ENCODE results near the gene PGM2.

Gene PGM2

DNA sequence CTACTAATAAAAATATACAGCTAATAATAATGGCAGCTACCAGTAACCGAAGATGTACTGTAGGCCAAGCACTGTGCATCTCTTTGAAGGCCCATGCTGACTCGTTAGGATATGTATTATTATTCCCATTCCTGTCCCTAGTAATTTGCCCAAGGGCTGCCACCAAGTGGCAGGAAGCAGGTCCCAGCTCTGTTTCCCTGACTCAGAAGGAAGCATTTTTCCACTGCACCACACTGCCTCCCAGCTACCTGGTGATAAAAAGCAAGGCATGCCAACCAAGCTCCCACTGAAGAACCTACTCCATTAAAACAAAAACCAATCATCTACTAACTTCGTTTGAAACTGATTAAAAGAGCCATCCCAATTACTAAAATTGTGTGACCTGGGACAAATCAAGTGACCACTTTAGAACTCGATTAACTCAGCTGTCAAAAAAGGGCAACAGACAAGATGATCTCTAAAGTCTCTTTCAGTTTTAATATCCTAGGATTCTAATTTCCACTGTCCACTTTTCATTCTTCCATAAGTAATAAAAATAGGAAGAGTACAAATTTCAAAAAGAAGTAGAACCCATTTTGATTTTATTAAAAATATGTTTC is 24.3 kb upstream of the PGM2 start:
- TF ChIP-seq ZFX (IDR thresholded peaks at IDR 0.05; ENCODE audit: borderline replicate concordance): no peak
- TF ChIP-seq, protein P1, sequence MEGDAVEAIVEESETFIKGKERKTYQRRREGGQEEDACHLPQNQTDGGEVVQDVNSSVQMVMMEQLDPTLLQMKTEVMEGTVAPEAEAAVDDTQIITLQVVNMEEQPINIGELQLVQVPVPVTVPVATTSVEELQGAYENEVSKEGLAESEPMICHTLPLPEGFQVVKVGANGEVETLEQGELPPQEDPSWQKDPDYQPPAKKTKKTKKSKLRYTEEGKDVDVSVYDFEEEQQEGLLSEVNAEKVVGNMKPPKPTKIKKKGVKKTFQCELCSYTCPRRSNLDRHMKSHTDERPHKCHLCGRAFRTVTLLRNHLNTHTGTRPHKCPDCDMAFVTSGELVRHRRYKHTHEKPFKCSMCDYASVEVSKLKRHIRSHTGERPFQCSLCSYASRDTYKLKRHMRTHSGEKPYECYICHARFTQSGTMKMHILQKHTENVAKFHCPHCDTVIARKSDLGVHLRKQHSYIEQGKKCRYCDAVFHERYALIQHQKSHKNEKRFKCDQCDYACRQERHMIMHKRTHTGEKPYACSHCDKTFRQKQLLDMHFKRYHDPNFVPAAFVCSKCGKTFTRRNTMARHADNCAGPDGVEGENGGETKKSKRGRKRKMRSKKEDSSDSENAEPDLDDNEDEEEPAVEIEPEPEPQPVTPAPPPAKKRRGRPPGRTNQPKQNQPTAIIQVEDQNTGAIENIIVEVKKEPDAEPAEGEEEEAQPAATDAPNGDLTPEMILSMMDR (IDR thresholded peaks at IDR 0.05): peak; percentile 89

DNA sequence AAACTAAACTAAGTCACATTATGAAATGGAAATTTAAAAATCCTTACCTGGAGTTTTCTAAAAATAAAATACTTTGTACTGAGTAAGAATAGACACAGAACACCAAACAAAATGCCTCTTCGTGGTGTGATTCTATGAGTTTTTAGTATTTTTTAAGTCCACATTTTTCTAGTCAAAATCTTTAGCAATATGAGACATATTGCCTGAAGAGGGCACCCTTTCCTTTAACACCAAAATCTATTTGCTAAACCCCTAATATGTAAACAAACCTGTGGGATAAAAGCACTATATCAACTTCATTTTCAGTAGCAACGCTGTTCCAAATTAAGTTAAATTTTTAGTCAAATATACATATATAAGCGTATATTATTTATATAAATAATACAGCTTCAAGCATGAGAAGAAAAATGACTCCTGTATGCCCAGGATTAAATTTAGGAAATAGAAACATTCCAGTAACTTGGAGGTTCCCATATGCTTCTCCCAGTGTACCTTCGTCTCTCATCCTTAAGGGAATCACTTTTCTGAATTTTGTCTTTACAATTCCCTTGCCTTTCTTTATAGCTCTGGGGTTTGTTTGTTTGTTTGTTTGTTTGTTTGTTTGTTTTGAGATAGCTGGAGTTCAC is 23.0 kb upstream of the PGM2 start:
- H3K27ac ChIP-seq: no peak overlapping the region
- no peak for TF ChIP-seq ZFX (IDR thresholded peaks at IDR 0.05; ENCODE audit: borderline replicate concordance)
- TF ChIP-seq, protein P1 (IDR thresholded peaks at IDR 0.05): peak; percentile 82

More for the DNA sequence above, 24.3 kb upstream of the PGM2 start:
- no peak overlapping the region for H3K27ac ChIP-seq

- TF ChIP-seq, protein P1 (IDR thresholded peaks at IDR 0.05): no peak
- TF ChIP-seq ZFX (IDR thresholded peaks at IDR 0.05; ENCODE audit: borderline replicate concordance): no peak
- H3K27ac ChIP-seq: no peak overlapping the region
These were observed 21.4 kb upstream of the PGM2 start for GRCh38 chr4:37805091-37805490.

GRCh38 chr4:37812713-37813112 is 13.8 kb upstream of the PGM2 start:
- no peak for TF ChIP-seq ZFX (IDR thresholded peaks at IDR 0.05; ENCODE audit: borderline replicate concordance)
- TF ChIP-seq, protein P1 (IDR thresholded peaks at IDR 0.05): no peak
- H3K27ac ChIP-seq: no peak overlapping the region

DNA sequence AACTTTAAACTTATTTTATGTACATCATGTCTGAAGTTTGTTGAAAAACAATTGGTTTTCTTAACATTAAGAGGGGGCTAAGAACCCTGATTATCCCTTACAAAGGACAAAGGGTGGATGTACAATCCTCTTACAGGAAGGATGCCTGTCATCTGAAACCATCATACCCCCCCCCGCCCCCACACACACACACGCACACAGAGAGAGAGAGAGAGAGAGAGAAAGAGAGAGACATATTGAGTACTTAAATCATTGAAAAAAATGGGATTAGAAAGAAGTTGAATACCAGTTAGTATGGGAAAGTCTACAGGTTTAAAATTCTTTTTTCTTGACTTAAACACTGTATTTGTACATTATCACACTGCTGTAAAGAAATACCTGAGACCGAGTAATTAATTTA is 10.9 kb upstream of the PGM2 start:
- H3K27ac ChIP-seq: no peak overlapping the region
- no peak for TF ChIP-seq ZFX (IDR thresholded peaks at IDR 0.05; ENCODE audit: borderline replicate concordance)
- TF ChIP-seq, protein P1 (IDR thresholded peaks at IDR 0.05): no peak

DNA sequence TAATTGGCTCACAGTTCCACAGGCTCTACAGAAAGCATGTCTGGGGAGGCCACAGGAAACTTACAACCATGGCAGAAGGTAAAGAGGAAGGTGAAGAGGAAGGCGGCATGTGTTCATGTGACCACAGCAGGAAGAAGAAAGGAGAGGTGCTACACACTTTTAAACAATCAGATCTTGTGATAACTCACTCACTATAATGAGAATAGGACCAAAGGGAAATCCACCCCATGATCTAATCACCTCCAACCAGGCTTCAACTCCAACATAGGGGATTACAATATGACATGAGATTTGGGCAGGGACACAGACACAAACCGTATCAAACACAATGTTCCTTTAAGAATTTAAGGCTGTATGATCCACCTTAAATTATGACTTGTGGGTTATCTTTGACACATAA is 10.5 kb upstream of the PGM2 start:
- no peak overlapping the region for H3K27ac ChIP-seq
- TF ChIP-seq, protein P1 (IDR thresholded peaks at IDR 0.05): no peak
- no peak for TF ChIP-seq ZFX (IDR thresholded peaks at IDR 0.05; ENCODE audit: borderline replicate concordance)

DNA sequence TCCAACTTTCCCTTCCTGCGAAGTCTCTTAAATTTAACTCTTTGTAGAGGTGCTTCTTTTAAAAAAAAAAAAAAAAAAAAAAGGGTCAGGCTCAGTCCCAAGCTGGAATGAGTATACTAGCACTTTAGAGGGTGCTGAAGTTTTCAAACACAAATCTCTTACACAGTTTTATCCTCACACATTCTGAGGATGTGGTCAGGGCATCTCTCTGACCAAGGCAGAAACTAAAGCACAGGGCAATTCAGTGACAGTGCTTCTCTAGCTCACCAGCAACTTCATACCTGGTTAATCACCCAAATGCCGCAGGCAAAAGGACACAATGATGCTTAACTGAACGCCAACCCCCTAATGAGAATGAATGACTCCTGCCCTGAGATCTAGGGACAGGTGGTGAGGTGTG is 9.8 kb upstream of the PGM2 start:
- no peak overlapping the region for H3K27ac ChIP-seq
- TF ChIP-seq, protein P1 (IDR thresholded peaks at IDR 0.05): no peak
- TF ChIP-seq ZFX (IDR thresholded peaks at IDR 0.05; ENCODE audit: borderline replicate concordance): no peak

Data from 22Rv1 (cell line).